ENCODE results near the gene GULP1. TPM values are rescaled to one million over a fixed set of nuclear protein-coding genes. Genes with fewer than 3 reads are reported as not detected.

GULP1 gene
- total RNA-seq, 1 experiment from 2014 or later, result 75.1 TPM

DNA sequence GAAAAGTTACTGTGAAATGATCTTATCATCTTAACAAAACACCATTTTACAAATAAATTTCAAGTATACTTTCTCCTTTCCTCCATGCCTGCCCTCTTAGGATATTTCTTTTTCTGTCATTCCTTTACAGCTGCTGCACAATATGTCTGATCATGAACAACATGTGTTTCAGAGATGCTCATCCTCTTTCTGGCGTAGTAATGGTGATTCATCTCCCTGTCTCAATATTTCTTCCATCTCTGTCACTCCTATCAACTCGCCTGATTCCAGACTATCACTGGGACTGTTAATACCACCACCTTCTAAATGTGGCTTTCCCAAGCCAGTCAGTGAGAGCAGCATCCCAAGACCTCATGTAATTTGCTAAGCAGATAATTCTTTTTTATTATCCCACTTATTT is 290.5 kb downstream of the GULP1 start:
- CTCF ChIA-PET, result no interaction called here
- no peak for ATAC-seq
- H3K27ac Mint-ChIP-seq, result peak overlapping the region; percentile 24
- H3K4me3 Mint-ChIP-seq, result no peak overlapping the region
- POLR2A ChIA-PET, result no interaction called here
- peaks cover 21% of the 10 kb centered on the region for H3K36me3 Mint-ChIP-seq
- DNase-seq (ENCODE audit: low spot score), result no peak
- TF ChIP-seq SMAD4 (CRISPR knock-in tag; IDR thresholded peaks at IDR 0.05), result no peak
- H3K27me3 Mint-ChIP-seq (ENCODE audit: low read depth), result no peaks in the 10 kb centered on the region
- H3K9me3 Mint-ChIP-seq, result peaks cover 9% of the 10 kb centered on the region; the same call in 1 of the 2 replicates
- no peaks in the 10 kb centered on the region for H3K4me1 Mint-ChIP-seq

- H3K4me1 Mint-ChIP-seq, result no peaks in the 10 kb centered on the region
- H3K4me3 Mint-ChIP-seq, result no peak overlapping the region
- POLR2A ChIA-PET, result no interaction called here
Measured at GRCh38 chr2:188588235-188588634, 296.6 kb downstream of the GULP1 start.

DNA sequence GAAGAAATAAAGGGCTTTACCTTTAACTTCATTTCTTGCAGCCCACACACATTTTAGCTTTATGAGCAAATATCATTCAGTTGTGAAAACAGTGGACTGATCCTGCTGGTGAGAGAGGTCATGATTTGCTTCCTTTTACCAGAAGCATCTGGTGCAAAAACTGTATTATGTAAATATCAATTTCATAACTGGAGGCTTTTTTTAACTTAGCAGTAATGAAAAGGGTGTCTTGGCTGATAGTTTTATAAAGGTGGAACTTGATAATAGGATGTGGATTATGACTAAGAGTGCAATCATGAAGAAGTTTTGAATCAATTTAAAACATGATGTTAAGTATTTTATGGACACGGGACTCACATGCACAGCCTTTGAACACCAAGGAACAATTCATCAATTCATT is 304.4 kb downstream of the GULP1 start:
- no peak for DNase-seq (ENCODE audit: low spot score)
- ChIA-PET POLR2A (no interaction called here), CTCF (no interaction called here)
- no peak for ATAC-seq
- no peaks in the 10 kb centered on the region for H3K9me3 Mint-ChIP-seq
- peaks cover 23% of the 10 kb centered on the region for H3K4me1 Mint-ChIP-seq
- H3K27me3 Mint-ChIP-seq (ENCODE audit: low read depth), result no peaks in the 10 kb centered on the region
- H3K27ac Mint-ChIP-seq, result no peak overlapping the region
- H3K4me3 Mint-ChIP-seq, result no peak overlapping the region
- 0 out of 2 replicates have a peak, but pooled peaks cover 3% of the 10 kb centered on the region for H3K36me3 Mint-ChIP-seq
- TF ChIP-seq FOXK1 (CRISPR knock-in tag; IDR thresholded peaks at IDR 0.05) (no peak), PRRX2 (CRISPR knock-in tag; IDR thresholded peaks at IDR 0.05) (no peak), CREB1 (CRISPR knock-in tag; IDR thresholded peaks at IDR 0.05) (no peak), MLX (CRISPR knock-in tag; IDR thresholded peaks at IDR 0.05) (no peak), GRHL2 (CRISPR knock-in tag; IDR thresholded peaks at IDR 0.05; ENCODE audit: insufficient replicate concordance, severe bottlenecking) (no peak), ATF3 (CRISPR knock-in tag; conservative IDR thresholded peaks at IDR 0.05) (no peak), EMX1 (CRISPR knock-in tag; IDR thresholded peaks at IDR 0.05) (no peak), FOXJ3 (CRISPR knock-in tag; IDR thresholded peaks at IDR 0.05; ENCODE audit: borderline replicate concordance) (no peak), NFYB (CRISPR knock-in tag; conservative IDR thresholded peaks at IDR 0.05; ENCODE audit: low read depth) (no peak), SP1 (CRISPR knock-in tag; conservative IDR thresholded peaks at IDR 0.05) (no peak), E2F1 (CRISPR knock-in tag; IDR thresholded peaks at IDR 0.05) (no peak), MAX (CRISPR knock-in tag; IDR thresholded peaks at IDR 0.05) (no peak), NR1H2 (CRISPR knock-in tag; IDR thresholded peaks at IDR 0.05) (no peak), ZNF263 (CRISPR knock-in tag; IDR thresholded peaks at IDR 0.05; ENCODE audit: low read depth) (no peak)
- TF ChIP-seq, protein P1, sequence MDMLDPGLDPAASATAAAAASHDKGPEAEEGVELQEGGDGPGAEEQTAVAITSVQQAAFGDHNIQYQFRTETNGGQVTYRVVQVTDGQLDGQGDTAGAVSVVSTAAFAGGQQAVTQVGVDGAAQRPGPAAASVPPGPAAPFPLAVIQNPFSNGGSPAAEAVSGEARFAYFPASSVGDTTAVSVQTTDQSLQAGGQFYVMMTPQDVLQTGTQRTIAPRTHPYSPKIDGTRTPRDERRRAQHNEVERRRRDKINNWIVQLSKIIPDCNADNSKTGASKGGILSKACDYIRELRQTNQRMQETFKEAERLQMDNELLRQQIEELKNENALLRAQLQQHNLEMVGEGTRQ (CRISPR knock-in tag; IDR thresholded peaks at IDR 0.05), result no peak
- TF ChIP-seq, protein P2, sequence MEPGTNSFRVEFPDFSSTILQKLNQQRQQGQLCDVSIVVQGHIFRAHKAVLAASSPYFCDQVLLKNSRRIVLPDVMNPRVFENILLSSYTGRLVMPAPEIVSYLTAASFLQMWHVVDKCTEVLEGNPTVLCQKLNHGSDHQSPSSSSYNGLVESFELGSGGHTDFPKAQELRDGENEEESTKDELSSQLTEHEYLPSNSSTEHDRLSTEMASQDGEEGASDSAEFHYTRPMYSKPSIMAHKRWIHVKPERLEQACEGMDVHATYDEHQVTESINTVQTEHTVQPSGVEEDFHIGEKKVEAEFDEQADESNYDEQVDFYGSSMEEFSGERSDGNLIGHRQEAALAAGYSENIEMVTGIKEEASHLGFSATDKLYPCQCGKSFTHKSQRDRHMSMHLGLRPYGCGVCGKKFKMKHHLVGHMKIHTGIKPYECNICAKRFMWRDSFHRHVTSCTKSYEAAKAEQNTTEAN (CRISPR knock-in tag; IDR thresholded peaks at IDR 0.05), result no peak
- TF ChIP-seq, protein P3, sequence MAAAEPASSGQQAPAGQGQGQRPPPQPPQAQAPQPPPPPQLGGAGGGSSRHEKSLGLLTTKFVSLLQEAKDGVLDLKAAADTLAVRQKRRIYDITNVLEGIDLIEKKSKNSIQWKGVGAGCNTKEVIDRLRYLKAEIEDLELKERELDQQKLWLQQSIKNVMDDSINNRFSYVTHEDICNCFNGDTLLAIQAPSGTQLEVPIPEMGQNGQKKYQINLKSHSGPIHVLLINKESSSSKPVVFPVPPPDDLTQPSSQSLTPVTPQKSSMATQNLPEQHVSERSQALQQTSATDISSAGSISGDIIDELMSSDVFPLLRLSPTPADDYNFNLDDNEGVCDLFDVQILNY (CRISPR knock-in tag; IDR thresholded peaks at IDR 0.05), result no peak

More at GRCh38 chr2:188588235-188588634, 296.6 kb downstream of the GULP1 start:
- no peak for ATAC-seq
- peaks cover 9% of the 10 kb centered on the region; the same call in 1 of the 2 replicates for H3K9me3 Mint-ChIP-seq
- no peak for TF ChIP-seq CBFB (CRISPR knock-in tag; IDR thresholded peaks at IDR 0.05; ENCODE audit: low read depth)
- TF ChIP-seq, protein P1 (CRISPR knock-in tag; IDR thresholded peaks at IDR 0.05), result no peak
- TF ChIP-seq, protein P4, sequence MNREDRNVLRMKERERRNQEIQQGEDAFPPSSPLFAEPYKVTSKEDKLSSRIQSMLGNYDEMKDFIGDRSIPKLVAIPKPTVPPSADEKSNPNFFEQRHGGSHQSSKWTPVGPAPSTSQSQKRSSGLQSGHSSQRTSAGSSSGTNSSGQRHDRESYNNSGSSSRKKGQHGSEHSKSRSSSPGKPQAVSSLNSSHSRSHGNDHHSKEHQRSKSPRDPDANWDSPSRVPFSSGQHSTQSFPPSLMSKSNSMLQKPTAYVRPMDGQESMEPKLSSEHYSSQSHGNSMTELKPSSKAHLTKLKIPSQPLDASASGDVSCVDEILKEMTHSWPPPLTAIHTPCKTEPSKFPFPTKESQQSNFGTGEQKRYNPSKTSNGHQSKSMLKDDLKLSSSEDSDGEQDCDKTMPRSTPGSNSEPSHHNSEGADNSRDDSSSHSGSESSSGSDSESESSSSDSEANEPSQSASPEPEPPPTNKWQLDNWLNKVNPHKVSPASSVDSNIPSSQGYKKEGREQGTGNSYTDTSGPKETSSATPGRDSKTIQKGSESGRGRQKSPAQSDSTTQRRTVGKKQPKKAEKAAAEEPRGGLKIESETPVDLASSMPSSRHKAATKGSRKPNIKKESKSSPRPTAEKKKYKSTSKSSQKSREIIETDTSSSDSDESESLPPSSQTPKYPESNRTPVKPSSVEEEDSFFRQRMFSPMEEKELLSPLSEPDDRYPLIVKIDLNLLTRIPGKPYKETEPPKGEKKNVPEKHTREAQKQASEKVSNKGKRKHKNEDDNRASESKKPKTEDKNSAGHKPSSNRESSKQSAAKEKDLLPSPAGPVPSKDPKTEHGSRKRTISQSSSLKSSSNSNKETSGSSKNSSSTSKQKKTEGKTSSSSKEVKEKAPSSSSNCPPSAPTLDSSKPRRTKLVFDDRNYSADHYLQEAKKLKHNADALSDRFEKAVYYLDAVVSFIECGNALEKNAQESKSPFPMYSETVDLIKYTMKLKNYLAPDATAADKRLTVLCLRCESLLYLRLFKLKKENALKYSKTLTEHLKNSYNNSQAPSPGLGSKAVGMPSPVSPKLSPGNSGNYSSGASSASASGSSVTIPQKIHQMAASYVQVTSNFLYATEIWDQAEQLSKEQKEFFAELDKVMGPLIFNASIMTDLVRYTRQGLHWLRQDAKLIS (CRISPR knock-in tag; IDR thresholded peaks at IDR 0.05; ENCODE audit: borderline replicate concordance), result no peak
- no peaks in the 10 kb centered on the region for H3K27me3 Mint-ChIP-seq (ENCODE audit: low read depth)
- no peak overlapping the region for H3K27ac Mint-ChIP-seq
- no peak for DNase-seq (ENCODE audit: low spot score)
- CTCF ChIA-PET, result no interaction called here
- H3K36me3 Mint-ChIP-seq, result peaks cover 25% of the 10 kb centered on the region

All from WTC11 (cell line).